Tibial nerve (tissue), 4 donors: ENCODE data around the gene TECPR2. TPM values are rescaled to one million over a fixed set of nuclear protein-coding genes. Genes with fewer than 3 reads are reported as not detected.

ENCODE experiments used
- DNase-seq, 2 donors: peaks; one replicate each; pipeline ENCODE4 v3.0.0-alpha.2; 2019; ENCODE audit warnings: low spot score in 2 of 2
- H3K27ac ChIP-seq, 4 donors: fragments of 200-600 bp; sonication (generic) in 3 of 4; one replicate each; pipeline ENCODE4 v1.5.1; 2017 to 2019; ENCODE audit warnings: mild to moderate bottlenecking in 1 of 4
- H3K27me3 ChIP-seq, 2 donors: fragments of 200-600 bp; sonication (generic) in 1 of 2; one replicate each; pipeline versions ENCODE4 v1.5.1 to v1.6.0; 2017 to 2019
- H3K36me3 ChIP-seq, 3 donors: fragments of 200-600 bp; sonication (generic); one replicate each; pipeline ENCODE4 v1.5.1; 2018 to 2019
- H3K4me1 ChIP-seq, 4 donors: fragments of 200-600 bp; sonication (generic) in 3 of 4; one replicate each; pipeline ENCODE4 v1.5.1; 2017 to 2019
- H3K4me3 ChIP-seq, 4 donors: fragments of 200-600 bp; sonication (generic) in 3 of 4; one replicate each; pipeline ENCODE4 v1.5.1; 2017 to 2019; ENCODE audit warnings: mild to moderate bottlenecking in 1 of 4, moderate library complexity in 1 of 4
- H3K9me3 ChIP-seq, 4 donors: fragments of 200-600 bp; sonication (generic) in 3 of 4; one replicate each; pipeline ENCODE4 v1.5.1; 2017 to 2019
- CTCF ChIP-seq, 5 experiments: fragments of 200-600 bp in 3 of 5; fragments of 450-650 bp in 2 of 5; sonication (generic) in 3 of 5; IDR thresholded peaks; one replicate each; pipeline ENCODE4 v1.5.1; 2016 to 2019; ENCODE audit warnings: antibody characterized with exemption in 5 of 5, mild to moderate bottlenecking in 3 of 5, moderate library complexity in 2 of 5
- EP300 ChIP-seq, 2 donors: sonication (generic); formaldehyde crosslinking; IDR thresholded peaks; one replicate each; pipeline ENCODE4 v1.6.1; 2017; ENCODE audit warnings: antibody characterized with exemption in 2 of 2, mild to moderate bottlenecking in 1 of 2
- POLR2A ChIP-seq, 2 donors: fragments of 450-650 bp; IDR thresholded peaks; one replicate each; pipeline ENCODE4 v1.6.1; 2017; ENCODE audit warnings: antibody characterized with exemption in 2 of 2, mild to moderate bottlenecking in 2 of 2, moderate library complexity in 2 of 2
- WGBS, 2 donors: methylation state at CpG; one replicate each; pipeline ENCODE4 v1.1.5; 2018; 5-methylcytosine and 5-hydroxymethylcytosine counted together
- total RNA-seq, 4 donors: library from RNA; depleted of rRNA; stranded (reverse); fragments of >200 nt; gene quantifications; one replicate each; pipeline ENCODE4 v1.1.0, GENCODE V29; 2016

TECPR2 gene
- total RNA-seq, 4 donors from 2014 or later, result 21.2 to 77.7 (median 32.8) TPM

- peak overlapping the region; percentile 94 to 98 (median 96) for H3K27ac ChIP-seq
- H3K4me3 ChIP-seq, result peak overlapping the region; percentile 76 to 96 (median 92)
- no peaks in the 10 kb centered on the region for H3K27me3 ChIP-seq
- H3K4me1 ChIP-seq, result peaks cover 0 to 39% (median 23%) of the 10 kb centered on the region in 4 donors
- 26 to 28% methylated on average over 4 of the region's 4 CpGs for WGBS, 2 donors
- no peak for TF ChIP-seq CTCF (IDR thresholded peaks at IDR 0.05)
- no peak for TF ChIP-seq EP300 (IDR thresholded peaks at IDR 0.05)
- TF ChIP-seq POLR2A (IDR thresholded peaks at IDR 0.05), result no peak
- H3K36me3 ChIP-seq, result peaks cover 0 to 19% (median 6%) of the 10 kb centered on the region in 3 donors
- no peaks in the 10 kb centered on the region for H3K9me3 ChIP-seq
- no peak for DNase-seq
Measured at GRCh38 chr14:102362084-102362483, 657 bp upstream of the TECPR2 start.

- H3K4me1 ChIP-seq, result peaks cover 0 to 51% (median 23%) of the 10 kb centered on the region in 4 donors
- peaks cover 0 to 6% (median 1%) of the 10 kb centered on the region in 3 donors for H3K36me3 ChIP-seq
- H3K9me3 ChIP-seq, result no peaks in the 10 kb centered on the region
- peak overlapping the region; percentile 76 to 96 (median 92) for H3K4me3 ChIP-seq
- WGBS, 2 donors, result 3 to 5% methylated on average over 23 to 38 of the region's 53 CpGs
- H3K27ac ChIP-seq, result peak overlapping the region; percentile 94 to 98 (median 96)
- peak in 1 of 2 donors; percentile 38 for DNase-seq
- no peaks in the 10 kb centered on the region for H3K27me3 ChIP-seq
- TF ChIP-seq POLR2A (IDR thresholded peaks at IDR 0.05) (no peak), CTCF (IDR thresholded peaks at IDR 0.05) (no peak), EP300 (IDR thresholded peaks at IDR 0.05) (no peak)
Measured at GRCh38 chr14:102363182-102363943, 622 bp downstream of the TECPR2 start.

- TF ChIP-seq EP300 (IDR thresholded peaks at IDR 0.05) (no peak), POLR2A (IDR thresholded peaks at IDR 0.05) (no peak), CTCF (IDR thresholded peaks at IDR 0.05) (no peak)
- WGBS, 2 donors, result 79% methylated on average over 11 of the region's 11 CpGs
- Histone ChIP-seq H3K9me3 (no peaks in the 10 kb centered on the region), H3K4me3 (no peak overlapping the region), H3K36me3 (no peaks in the 10 kb centered on the region), H3K27ac (peak overlapping the region in 1 of 4 donors; percentile 28), H3K27me3 (no peaks in the 10 kb centered on the region), H3K4me1 (peaks cover 0 to 51% (median 0%) of the 10 kb centered on the region in 4 donors)
- no peak for DNase-seq
Measured at GRCh38 chr14:102370305-102370809, 7.6 kb downstream of the TECPR2 start.

- no peaks in the 10 kb centered on the region for H3K27me3 ChIP-seq
- no peak overlapping the region for H3K27ac ChIP-seq
- peaks cover 0 to 4% (median 0%) of the 10 kb centered on the region in 3 donors for H3K36me3 ChIP-seq
- H3K4me1 ChIP-seq, result peaks cover 0 to 47% (median 0%) of the 10 kb centered on the region in 4 donors
- H3K4me3 ChIP-seq, result no peak overlapping the region
- TF ChIP-seq EP300 (IDR thresholded peaks at IDR 0.05), result no peak
- TF ChIP-seq POLR2A (IDR thresholded peaks at IDR 0.05), result no peak
- DNase-seq, result no peak
- no peaks in the 10 kb centered on the region for H3K9me3 ChIP-seq
- 84 to 89% methylated on average over 4 of the region's 4 CpGs for WGBS, 2 donors
Measured at GRCh38 chr14:102371361-102371760, 8.6 kb downstream of the TECPR2 start.

GRCh38 chr14:102373110-102373509, 10.4 kb downstream of the TECPR2 start:
- no peak overlapping the region for H3K27ac ChIP-seq
- H3K27me3 ChIP-seq, result no peaks in the 10 kb centered on the region
- TF ChIP-seq EP300 (IDR thresholded peaks at IDR 0.05), result no peak
- TF ChIP-seq POLR2A (IDR thresholded peaks at IDR 0.05), result no peak
- no peak for TF ChIP-seq CTCF (IDR thresholded peaks at IDR 0.05)
- peaks cover 0 to 33% (median 0%) of the 10 kb centered on the region in 4 donors for H3K4me1 ChIP-seq
- DNase-seq, result no peak
- 86 to 91% methylated on average over 3 of the region's 3 CpGs for WGBS, 2 donors
- H3K4me3 ChIP-seq, result no peak overlapping the region
- peaks cover 0 to 19% (median 4%) of the 10 kb centered on the region in 3 donors for H3K36me3 ChIP-seq
- no peaks in the 10 kb centered on the region for H3K9me3 ChIP-seq
